Stimulated activated naive CD8-positive, alpha-beta T cell treated with anti-CD3 and anti-CD28 coated beads, Interleukin-15, Interleukin-2, amounts not matched to agents 100 ng/mL and 50 ng/mL, for 24 hours (primary cell): ENCODE data around the gene TEX38.
A peak's percentile ranks its signal among the peaks of the same experiment; 100 is the strongest.

Experiments used
- H3K27ac Mint-ChIP-seq: one replicate; pipeline ENCODE4 v1.8.0; 2021; ENCODE audit warnings: mild to moderate bottlenecking, mixed read lengths
- H3K27me3 Mint-ChIP-seq: one replicate; pipeline ENCODE4 v1.8.0; 2021; ENCODE audit warnings: mixed read lengths
- H3K36me3 Mint-ChIP-seq: one replicate; pipeline ENCODE4 v1.8.0; 2021; ENCODE audit warnings: low read depth, mixed read lengths
- H3K4me1 Mint-ChIP-seq: one replicate; pipeline ENCODE4 v1.8.0; 2021; ENCODE audit warnings: low read depth, mixed read lengths
- H3K4me3 Mint-ChIP-seq: one replicate; pipeline ENCODE4 v1.8.0; 2021; ENCODE audit warnings: mild to moderate bottlenecking, mixed read lengths
- H3K9me3 Mint-ChIP-seq: one replicate; pipeline ENCODE4 v1.8.0; 2021; ENCODE audit warnings: mixed read lengths

TEX38 gene

DNA sequence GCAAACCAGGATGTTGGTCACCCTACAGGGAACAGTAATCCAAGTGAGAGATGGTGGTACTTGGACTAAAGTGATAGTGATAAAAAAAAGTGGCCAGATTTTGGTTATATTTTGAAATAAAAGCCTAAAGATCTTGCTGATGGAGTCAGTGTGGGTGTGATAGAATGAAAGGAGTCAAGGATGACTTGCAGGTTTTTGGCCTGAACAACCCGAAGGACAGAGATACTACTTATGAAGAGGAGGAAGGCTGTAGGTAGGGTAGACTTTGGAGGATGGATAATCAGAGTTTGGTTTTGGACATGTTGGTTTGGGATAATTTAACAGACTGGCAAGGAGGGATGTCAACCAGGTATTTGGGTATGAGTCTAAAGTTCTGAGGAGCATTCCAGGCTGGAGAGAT is 1.5 kb upstream of the TEX38 start:
- Mint-ChIP-seq H3K36me3 (peaks cover 3% of the 10 kb centered on the region), H3K4me1 (peaks cover 32% of the 10 kb centered on the region), H3K9me3 (no peaks in the 10 kb centered on the region), H3K27me3 (no peaks in the 10 kb centered on the region), H3K4me3 (no peak overlapping the region), H3K27ac (no peak overlapping the region)

DNA sequence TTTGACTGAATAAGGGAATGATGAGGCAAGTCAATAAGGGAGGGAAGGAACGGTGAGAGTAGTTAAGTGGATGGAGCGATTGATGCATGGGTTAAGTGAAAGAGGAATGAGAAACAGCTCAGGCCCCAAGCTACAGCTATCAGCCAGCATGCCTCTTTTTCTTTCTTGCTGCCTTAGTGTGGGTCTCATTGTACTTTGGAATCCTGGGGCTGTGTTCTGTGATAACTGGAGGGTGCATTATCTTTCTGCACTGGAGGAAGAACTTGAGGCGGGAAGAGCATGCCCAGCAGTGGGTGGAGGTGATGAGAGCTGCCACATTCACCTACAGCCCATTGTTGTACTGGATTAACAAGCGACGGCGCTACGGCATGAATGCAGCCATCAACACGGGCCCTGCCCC is 1.0 kb downstream of the TEX38 start:
- H3K27ac Mint-ChIP-seq = no peak overlapping the region
- H3K27me3 Mint-ChIP-seq = no peaks in the 10 kb centered on the region
- no peak overlapping the region for H3K4me3 Mint-ChIP-seq
- H3K9me3 Mint-ChIP-seq = no peaks in the 10 kb centered on the region
- peaks cover 38% of the 10 kb centered on the region for H3K4me1 Mint-ChIP-seq
- H3K36me3 Mint-ChIP-seq = peaks cover 27% of the 10 kb centered on the region

DNA sequence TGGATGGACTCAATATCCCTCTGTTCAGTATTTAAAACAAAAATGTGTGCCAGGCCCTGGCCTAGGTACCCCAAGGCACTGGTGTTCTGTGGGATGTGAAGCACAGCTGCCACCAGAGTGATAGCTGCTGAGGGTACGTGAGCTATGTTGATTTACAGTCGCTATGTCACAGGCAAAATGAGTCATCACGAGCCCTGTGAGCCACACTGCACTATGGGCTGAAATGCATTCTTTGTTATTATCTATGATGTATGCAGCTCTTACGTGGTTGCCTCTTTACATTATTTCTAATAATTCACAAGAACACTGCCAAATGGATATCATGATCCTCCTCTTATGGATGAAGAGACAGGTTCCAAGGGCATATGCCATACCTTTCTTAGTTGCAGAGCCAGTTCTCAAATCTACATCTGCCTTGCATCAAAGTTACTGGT is 2.1 kb downstream of the TEX38 start:
- H3K9me3 Mint-ChIP-seq = no peaks in the 10 kb centered on the region
- H3K4me1 Mint-ChIP-seq = peaks cover 38% of the 10 kb centered on the region
- no peak overlapping the region for H3K4me3 Mint-ChIP-seq
- peaks cover 37% of the 10 kb centered on the region for H3K36me3 Mint-ChIP-seq
- H3K27me3 Mint-ChIP-seq = no peaks in the 10 kb centered on the region
- H3K27ac Mint-ChIP-seq = peak overlapping the region; percentile 50

DNA sequence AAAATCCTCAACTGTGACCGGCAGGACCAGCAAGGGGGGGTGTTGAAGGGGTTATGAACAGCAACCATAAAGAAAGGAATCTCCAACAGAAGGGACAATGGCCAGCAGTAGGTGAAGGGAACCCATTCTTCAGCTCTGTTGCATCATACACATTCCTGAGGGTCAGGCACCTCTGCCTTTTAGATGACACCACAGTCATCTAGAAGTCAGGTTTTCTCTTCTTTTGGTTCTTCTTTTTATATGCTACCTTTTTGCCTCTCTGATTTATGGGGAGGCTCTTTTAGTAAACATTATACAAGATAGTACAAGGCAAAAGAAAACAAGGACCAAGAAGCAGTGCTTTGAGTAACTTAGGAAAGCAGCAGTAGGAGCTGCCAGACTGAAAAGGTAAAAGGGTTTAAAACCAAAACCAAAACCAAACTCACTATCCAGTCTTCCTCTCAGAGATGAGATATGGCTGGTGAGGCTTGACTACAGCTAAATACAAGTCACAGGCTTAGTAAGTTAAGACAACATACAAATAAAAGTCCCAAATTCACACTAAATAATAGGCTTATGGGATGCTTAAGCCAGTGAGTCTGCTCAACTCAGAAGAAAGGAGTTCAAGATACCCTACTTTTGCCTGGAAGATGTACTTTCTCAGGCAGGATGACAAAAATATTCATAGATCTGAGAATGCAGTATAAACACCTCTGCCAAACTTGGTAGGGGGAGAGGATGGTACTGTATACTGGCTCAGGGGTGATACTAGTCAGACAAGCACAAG is 4.1 kb downstream of the TEX38 start:
- Mint-ChIP-seq H3K4me3 (peak overlapping the region; percentile 9), H3K27ac (peak overlapping the region; percentile 90), H3K27me3 (no peaks in the 10 kb centered on the region), H3K4me1 (peaks cover 38% of the 10 kb centered on the region), H3K36me3 (peaks cover 51% of the 10 kb centered on the region), H3K9me3 (no peaks in the 10 kb centered on the region)

DNA sequence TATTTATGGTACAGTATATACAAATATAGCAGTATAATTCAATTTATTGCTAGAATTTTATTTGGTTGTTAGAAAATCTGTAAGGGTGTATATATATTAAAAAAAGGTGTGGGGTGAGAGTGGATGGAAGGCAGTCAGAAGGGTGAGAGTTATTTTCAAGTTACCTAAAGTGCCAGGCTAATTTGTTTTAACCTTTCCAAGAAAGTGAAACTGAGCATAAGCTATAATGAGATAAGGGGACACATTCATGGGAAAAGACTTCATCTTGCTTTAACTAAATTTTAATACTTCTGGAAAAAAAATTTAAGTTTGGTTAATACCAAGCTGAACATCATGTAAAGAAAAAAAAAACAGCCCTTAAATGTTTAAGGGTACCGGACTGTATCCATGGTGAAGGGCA is 4.9 kb downstream of the TEX38 start:
- Mint-ChIP-seq H3K36me3 (peaks cover 59% of the 10 kb centered on the region), H3K4me3 (no peak overlapping the region), H3K9me3 (no peaks in the 10 kb centered on the region), H3K27me3 (no peaks in the 10 kb centered on the region), H3K4me1 (peaks cover 38% of the 10 kb centered on the region), H3K27ac (peak overlapping the region; percentile 90)

DNA sequence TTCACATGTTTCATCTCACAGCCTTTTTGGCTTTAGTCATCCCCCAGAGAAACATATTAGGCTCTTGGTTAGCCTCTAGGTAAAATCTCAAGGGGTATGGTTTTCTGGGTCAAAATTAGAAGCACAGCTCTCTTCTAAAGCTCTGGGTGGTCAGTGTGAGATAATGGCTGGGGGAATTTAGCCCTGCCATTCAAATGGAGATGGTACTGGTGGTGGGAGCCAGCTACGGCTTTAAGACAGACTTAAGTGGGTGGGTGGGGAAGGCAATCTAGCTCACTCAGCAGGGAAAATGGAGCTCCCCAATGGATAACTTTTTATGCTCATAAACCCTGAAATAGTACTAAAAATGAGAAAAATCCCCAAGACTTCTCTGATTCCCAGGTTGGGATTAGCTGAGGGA is 5.7 kb downstream of the TEX38 start:
- H3K9me3 Mint-ChIP-seq = no peaks in the 10 kb centered on the region
- H3K4me3 Mint-ChIP-seq = no peak overlapping the region
- H3K27ac Mint-ChIP-seq = peak overlapping the region; percentile 90
- H3K36me3 Mint-ChIP-seq = peaks cover 67% of the 10 kb centered on the region
- peaks cover 38% of the 10 kb centered on the region for H3K4me1 Mint-ChIP-seq
- H3K27me3 Mint-ChIP-seq = no peaks in the 10 kb centered on the region

DNA sequence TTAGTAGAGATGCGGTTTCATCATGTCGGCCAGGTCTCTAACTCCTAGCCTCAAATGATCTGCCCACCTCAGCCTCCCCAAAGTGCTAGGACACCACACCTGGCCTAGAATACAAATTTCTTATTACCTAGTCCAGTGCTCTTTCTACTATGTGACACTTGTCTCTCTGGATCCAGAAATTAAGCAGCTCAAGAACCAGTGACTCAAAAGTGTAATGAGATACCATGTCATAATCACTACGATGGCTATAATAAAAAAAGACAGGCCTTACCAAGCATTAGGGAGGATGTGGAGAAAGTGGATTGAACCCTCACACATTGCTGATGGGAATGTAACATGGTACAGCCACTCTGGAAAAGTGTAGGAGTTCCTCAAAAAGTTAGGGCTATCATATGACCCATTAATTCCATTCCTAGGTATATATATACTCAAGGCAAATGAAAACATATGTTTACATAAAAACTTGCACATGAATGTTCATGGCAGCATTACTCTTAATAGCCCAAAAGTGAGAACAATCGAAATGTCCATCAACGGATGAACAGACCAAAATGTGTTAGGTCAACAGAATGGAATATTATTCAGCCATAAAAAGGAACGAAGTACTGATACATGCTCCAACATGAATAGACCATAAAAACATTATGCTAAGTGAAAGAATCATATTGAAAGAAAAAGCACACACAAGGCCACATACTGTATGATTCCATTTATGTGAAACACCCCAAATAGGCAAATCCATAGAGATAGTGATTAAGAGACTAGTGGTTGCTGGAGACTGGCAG is 8.3 kb downstream of the TEX38 start:
- Mint-ChIP-seq H3K4me3 (no peak overlapping the region), H3K9me3 (no peaks in the 10 kb centered on the region), H3K27ac (peak overlapping the region; percentile 26), H3K4me1 (peaks cover 29% of the 10 kb centered on the region), H3K36me3 (peaks cover 87% of the 10 kb centered on the region), H3K27me3 (no peaks in the 10 kb centered on the region)

DNA sequence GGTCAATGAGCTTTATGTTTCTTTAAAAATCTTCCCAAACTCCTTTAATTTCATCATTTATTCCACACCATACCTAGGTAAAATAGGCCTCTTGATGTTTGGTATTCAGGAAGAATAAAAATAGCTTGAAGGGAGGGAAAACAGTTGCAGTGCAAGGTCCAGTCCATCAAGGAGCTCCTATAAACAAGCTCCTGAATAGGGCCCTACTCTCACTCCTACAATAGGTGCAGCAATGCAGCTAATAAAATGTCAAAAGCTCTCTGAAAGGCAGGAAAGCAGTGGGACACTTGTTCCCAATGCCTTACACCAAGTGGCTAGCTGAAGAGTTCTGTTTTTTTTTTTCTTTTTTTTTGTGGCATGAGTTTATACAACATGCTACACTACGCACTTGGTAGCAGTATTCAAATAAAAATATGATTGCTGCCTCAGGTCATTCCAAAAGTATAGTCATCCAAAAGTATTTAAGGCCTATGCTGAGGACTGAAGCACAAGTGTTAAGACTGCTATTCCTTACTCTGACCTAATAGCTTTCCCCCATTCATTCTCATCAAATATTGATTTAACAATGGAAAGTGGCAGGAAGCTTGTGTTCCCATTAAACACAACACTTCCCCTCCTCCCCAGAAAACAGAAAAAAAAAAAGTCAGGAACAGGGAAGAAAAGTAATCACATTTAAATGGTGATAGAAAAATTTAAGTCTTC is 9.8 kb downstream of the TEX38 start:
- no peak overlapping the region for H3K27ac Mint-ChIP-seq
- peaks cover 86% of the 10 kb centered on the region for H3K36me3 Mint-ChIP-seq
- no peaks in the 10 kb centered on the region for H3K9me3 Mint-ChIP-seq
- H3K27me3 Mint-ChIP-seq = no peaks in the 10 kb centered on the region
- peaks cover 19% of the 10 kb centered on the region for H3K4me1 Mint-ChIP-seq
- H3K4me3 Mint-ChIP-seq = no peak overlapping the region

DNA sequence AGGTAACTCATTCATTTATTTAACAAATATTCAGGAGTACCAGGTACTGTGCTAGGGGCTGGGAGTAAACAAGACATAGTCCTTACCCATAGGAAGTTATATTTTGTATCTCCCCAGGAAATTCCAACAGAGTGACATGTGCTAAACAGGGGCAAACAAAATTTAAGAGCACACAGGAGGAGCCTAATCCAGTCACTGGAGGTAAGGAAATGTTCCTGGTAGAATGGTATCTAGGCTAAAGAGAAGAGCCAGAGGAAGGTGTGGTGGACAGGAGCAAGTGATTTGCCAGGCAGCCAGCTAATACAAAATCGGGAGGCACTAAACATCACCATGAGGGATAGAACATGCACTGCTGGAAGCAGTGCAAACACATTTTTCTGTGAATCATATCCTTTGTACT is 10.4 kb downstream of the TEX38 start:
- Mint-ChIP-seq H3K27ac (no peak overlapping the region), H3K4me3 (no peak overlapping the region), H3K36me3 (peaks cover 87% of the 10 kb centered on the region), H3K27me3 (no peaks in the 10 kb centered on the region), H3K9me3 (no peaks in the 10 kb centered on the region), H3K4me1 (peaks cover 13% of the 10 kb centered on the region)

DNA sequence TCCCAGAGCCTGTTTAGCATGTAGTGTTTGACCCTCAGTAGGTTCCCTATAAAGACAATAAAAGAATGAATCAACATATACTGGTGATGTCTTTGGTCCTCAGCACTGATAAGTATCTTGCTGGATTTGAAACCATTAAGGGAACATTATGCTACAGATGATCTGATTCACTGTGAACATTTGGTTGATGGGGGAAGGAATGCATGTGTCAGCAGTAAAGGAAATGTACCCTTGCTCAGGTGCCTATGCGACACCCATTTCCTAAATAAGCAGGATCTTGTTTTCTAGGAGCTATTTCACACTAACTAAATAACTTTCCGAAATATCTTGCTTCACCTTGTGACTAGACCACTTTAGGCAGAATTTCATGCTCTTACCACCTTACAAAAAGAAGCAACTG is 13.0 kb downstream of the TEX38 start:
- H3K36me3 Mint-ChIP-seq = peaks cover 88% of the 10 kb centered on the region
- H3K27ac Mint-ChIP-seq = peak overlapping the region; percentile 17
- no peaks in the 10 kb centered on the region for H3K27me3 Mint-ChIP-seq
- no peaks in the 10 kb centered on the region for H3K9me3 Mint-ChIP-seq
- no peak overlapping the region for H3K4me3 Mint-ChIP-seq
- H3K4me1 Mint-ChIP-seq = peaks cover 26% of the 10 kb centered on the region

DNA sequence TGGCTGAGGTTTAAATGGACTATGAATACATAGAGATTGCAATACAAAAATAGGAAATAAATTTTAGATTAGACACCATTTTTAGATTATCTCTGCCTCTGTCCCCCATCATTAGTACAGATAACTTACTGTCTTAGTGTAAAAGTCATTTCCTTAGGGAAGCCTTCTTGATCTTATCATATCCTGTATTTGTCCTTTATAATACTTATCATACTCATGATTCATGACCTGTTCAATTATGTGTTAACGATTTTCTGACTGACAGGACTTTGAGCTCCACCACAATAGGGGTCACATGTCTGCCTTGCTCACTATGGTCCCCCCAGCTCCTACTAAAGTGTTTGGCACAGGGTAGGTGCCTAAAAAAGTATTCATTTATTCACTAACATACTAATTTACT is 14.6 kb downstream of the TEX38 start:
- no peaks in the 10 kb centered on the region for H3K9me3 Mint-ChIP-seq
- no peak overlapping the region for H3K4me3 Mint-ChIP-seq
- peaks cover 80% of the 10 kb centered on the region for H3K36me3 Mint-ChIP-seq
- peaks cover 35% of the 10 kb centered on the region for H3K4me1 Mint-ChIP-seq
- no peaks in the 10 kb centered on the region for H3K27me3 Mint-ChIP-seq
- H3K27ac Mint-ChIP-seq = peak overlapping the region; percentile 13

DNA sequence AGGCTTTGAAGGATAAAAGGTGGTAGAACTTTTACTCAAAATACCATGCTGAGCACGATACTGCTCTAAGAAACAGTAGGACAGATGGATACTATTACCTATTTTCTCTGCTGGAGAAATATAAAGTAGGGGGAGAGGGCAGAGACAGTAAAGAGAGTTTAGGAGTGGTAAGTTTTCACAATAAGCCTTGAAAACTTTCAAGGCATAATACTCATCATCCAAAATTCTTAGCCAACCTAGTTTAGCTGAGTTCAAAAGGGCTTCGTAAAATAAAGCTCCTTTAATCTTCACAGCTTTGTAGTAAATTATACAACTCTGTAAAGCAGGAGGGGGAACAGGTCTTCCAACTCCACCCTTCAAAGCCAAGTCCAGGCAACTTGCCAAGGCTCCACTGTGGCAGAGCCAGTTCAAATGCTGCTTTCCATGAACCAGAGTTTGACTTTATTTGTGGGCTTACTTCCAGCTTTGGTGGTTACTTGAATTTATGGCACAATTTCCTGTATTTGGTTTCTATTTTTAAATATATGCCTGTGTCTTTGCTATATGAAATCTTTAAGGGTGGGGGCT is 15.5 kb downstream of the TEX38 start:
- Mint-ChIP-seq H3K4me1 (peaks cover 35% of the 10 kb centered on the region), H3K27ac (no peak overlapping the region), H3K27me3 (no peaks in the 10 kb centered on the region), H3K4me3 (no peak overlapping the region), H3K9me3 (no peaks in the 10 kb centered on the region), H3K36me3 (peaks cover 80% of the 10 kb centered on the region)

DNA sequence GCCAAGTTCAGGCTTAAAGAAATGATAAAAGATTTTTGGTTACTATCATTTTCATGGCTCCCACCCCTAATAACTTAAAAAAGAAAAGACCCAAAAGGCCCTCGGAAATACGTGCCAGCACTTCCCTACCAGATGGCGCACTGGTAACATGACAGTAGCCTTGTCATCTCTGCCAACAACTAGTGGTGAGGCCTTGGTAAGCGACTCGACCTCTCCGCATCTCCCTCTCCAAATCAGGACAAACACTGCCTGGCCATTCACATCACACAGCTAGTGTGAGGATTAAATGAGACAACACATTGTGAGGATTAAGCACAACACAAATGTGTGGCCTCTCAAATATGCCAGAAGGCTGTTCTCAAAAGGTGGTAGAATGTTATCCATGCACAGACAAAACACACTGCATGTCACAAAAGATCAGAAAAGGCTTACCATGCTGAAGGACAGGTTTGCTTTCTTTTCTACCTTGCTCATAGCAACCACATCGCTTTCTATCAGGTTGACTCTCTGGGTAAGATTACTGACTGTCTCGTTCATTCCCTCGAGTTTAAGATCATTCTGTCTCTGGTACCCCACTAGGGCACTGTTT is 16.4 kb downstream of the TEX38 start:
- Mint-ChIP-seq H3K27ac (peak overlapping the region; percentile 71), H3K36me3 (peaks cover 82% of the 10 kb centered on the region), H3K27me3 (no peaks in the 10 kb centered on the region), H3K9me3 (no peaks in the 10 kb centered on the region), H3K4me1 (peaks cover 35% of the 10 kb centered on the region), H3K4me3 (no peak overlapping the region)

DNA sequence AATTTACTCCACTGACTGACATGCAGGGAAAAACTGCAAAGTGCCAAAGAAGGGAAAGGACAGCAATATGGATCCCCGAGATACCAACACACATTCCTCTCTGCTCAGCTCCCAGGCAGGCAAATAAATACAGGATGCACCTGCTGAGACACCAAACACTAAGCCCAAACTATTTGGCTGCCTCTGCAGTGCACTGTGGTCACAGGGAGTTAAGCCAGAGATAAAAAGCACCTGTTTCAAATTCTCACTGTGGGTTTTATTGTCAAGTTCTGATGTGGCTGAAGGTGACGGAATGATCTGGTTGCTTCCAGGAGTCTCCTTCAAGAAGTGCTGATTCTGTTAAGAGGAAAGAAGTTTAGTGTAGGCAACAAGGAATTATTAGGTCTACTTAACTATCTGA is 17.7 kb downstream of the TEX38 start:
- Mint-ChIP-seq H3K36me3 (peaks cover 77% of the 10 kb centered on the region), H3K4me1 (peaks cover 35% of the 10 kb centered on the region)

More for the DNA sequence above, 17.7 kb downstream of the TEX38 start:
- Mint-ChIP-seq H3K4me3 (no peak overlapping the region), H3K27ac (peak overlapping the region; percentile 82), H3K9me3 (no peaks in the 10 kb centered on the region), H3K27me3 (no peaks in the 10 kb centered on the region)
